Measurements from ENCODE around the gene SGSM1. TPM values are rescaled to one million over a fixed set of nuclear protein-coding genes. Genes with fewer than 3 reads are reported as not detected.

SGSM1 gene
- polyA plus RNA-seq, 3 donors: not detected

GRCh38 chr22:24969560-24970301 is 163.7 kb downstream of the SGSM1 start:
- Histone ChIP-seq H3K9me3 (replicated peaks in 1 of 2; ENCODE audit: control insufficient read depth in 1 of 2, insufficient read depth in 1 of 2, low read length in 2 of 2) (no peaks in the 10 kb centered on the region), H3K36me3 (replicated peaks in 1 of 2; ENCODE audit: control insufficient read depth in 1 of 2, insufficient read depth in 2 of 2, low read length in 2 of 2) (no peaks in the 10 kb centered on the region), H2AFZ (ENCODE audit: insufficient read depth, low read depth, low read length, poor library complexity, severe bottlenecking) (no peak overlapping the region), H3K4me1 (ENCODE audit: control insufficient read depth in 1 of 2, insufficient read depth in 2 of 2, low read length in 2 of 2) (no peaks in the 10 kb centered on the region), H3K4me2 (replicated peaks; ENCODE audit: extremely low read depth, low read length, poor library complexity, severe bottlenecking) (no peak overlapping the region), H3K27me3 (ENCODE audit: control insufficient read depth in 2 of 2, insufficient read depth in 2 of 2, low read length in 2 of 2) (no peaks in the 10 kb centered on the region), H3K79me2 (ENCODE audit: insufficient read depth, low read length) (no peaks in the 10 kb centered on the region), H3K4me3 (replicated peaks in 1 of 3; ENCODE audit: low read depth in 2 of 3, low read length in 3 of 3) (no peak overlapping the region), H4K20me1 (ENCODE audit: insufficient read depth, low read length) (no peaks in the 10 kb centered on the region), H3K27ac (ENCODE audit: low read depth in 1 of 2, low read length in 2 of 2) (no peak overlapping the region), H3K9ac (ENCODE audit: insufficient read depth, low read length, poor library complexity, severe bottlenecking) (no peak overlapping the region)
- Mint-ChIP-seq H3K27me3 (ENCODE audit: low read depth in 3 of 3) (peaks cover 0 to 2% (median under 1%) of the 10 kb centered on the region in 3 donors), H3K27ac (peak overlapping the region in 1 of 7 donors; percentile 14), H3K9me3 (no peaks in the 10 kb centered on the region), H3K4me3 (no peak overlapping the region), H3K36me3 (no peaks in the 10 kb centered on the region), H3K4me1 (no peaks in the 10 kb centered on the region)
- intact Hi-C loops (cut with micrococcal nuclease): no loop called here
- DNase-seq: no peak
- 56% methylated on average over 9 of the region's 12 CpGs for WGBS (ENCODE audit: insufficient coverage)
- no peak for TF ChIP-seq CTCF (IDR thresholded peaks at IDR 0.05)

- 96% methylated on average over 2 of the region's 2 CpGs for WGBS (ENCODE audit: insufficient coverage)
- no peak overlapping the region for H3K27ac ChIP-seq (ENCODE audit: low read depth in 1 of 2, low read length in 2 of 2)
These were observed 166.4 kb downstream of the SGSM1 start for GRCh38 chr22:24972369-24972768.

More at GRCh38 chr22:24972369-24972768, 166.4 kb downstream of the SGSM1 start:
- Histone ChIP-seq H3K4me3 (replicated peaks in 1 of 3; ENCODE audit: low read depth in 2 of 3, low read length in 3 of 3) (no peak overlapping the region), H3K36me3 (replicated peaks in 1 of 2; ENCODE audit: control insufficient read depth in 1 of 2, insufficient read depth in 2 of 2, low read length in 2 of 2) (no peaks in the 10 kb centered on the region), H4K20me1 (ENCODE audit: insufficient read depth, low read length) (no peaks in the 10 kb centered on the region), H3K9ac (ENCODE audit: insufficient read depth, low read length, poor library complexity, severe bottlenecking) (no peak overlapping the region), H3K9me3 (replicated peaks in 1 of 2; ENCODE audit: control insufficient read depth in 1 of 2, insufficient read depth in 1 of 2, low read length in 2 of 2) (no peaks in the 10 kb centered on the region), H3K27me3 (ENCODE audit: control insufficient read depth in 2 of 2, insufficient read depth in 2 of 2, low read length in 2 of 2) (no peaks in the 10 kb centered on the region), H2AFZ (ENCODE audit: insufficient read depth, low read depth, low read length, poor library complexity, severe bottlenecking) (no peak overlapping the region), H3K4me2 (replicated peaks; ENCODE audit: extremely low read depth, low read length, poor library complexity, severe bottlenecking) (no peak overlapping the region), H3K4me1 (ENCODE audit: control insufficient read depth in 1 of 2, insufficient read depth in 2 of 2, low read length in 2 of 2) (no peaks in the 10 kb centered on the region), H3K79me2 (ENCODE audit: insufficient read depth, low read length) (no peaks in the 10 kb centered on the region)
- TF ChIP-seq CTCF (IDR thresholded peaks at IDR 0.05): no peak
- H3K4me3 Mint-ChIP-seq: no peak overlapping the region
- no peaks in the 10 kb centered on the region for H3K36me3 Mint-ChIP-seq
- peaks cover 0 to 4% (median 0%) of the 10 kb centered on the region in 3 donors for H3K27me3 Mint-ChIP-seq (ENCODE audit: low read depth in 3 of 3)
- intact Hi-C loops (cut with micrococcal nuclease): no loop called here
- no peak overlapping the region for H3K27ac Mint-ChIP-seq
- no peaks in the 10 kb centered on the region for H3K4me1 Mint-ChIP-seq
- no peak for DNase-seq
- no peaks in the 10 kb centered on the region for H3K9me3 Mint-ChIP-seq

All from CD14-positive monocyte (primary cell).